Stimulated activated CD8-positive, alpha-beta memory T cell treated with anti-CD3 and anti-CD28 coated beads, Interleukin-7, amount 100 ng/mL, for 24 hours (primary cell): ENCODE data around the gene FOSB.

Source experiments
- DNase-seq: peaks from one replicate; pipeline ENCODE4 v3.0.0-alpha.2; 2020; ENCODE audit warnings: low read depth

Gene FOSB

GRCh38 chr19:45485305-45486077 lies 17.7 kb downstream of the FOSB start:
- peak; percentile 96 for DNase-seq

- no peak for DNase-seq
Measured at GRCh38 chr19:45488708-45489107, 20.9 kb downstream of the FOSB start.

- no peak for DNase-seq
Measured at GRCh38 chr19:45489216-45489855, 21.5 kb downstream of the FOSB start.

GRCh38 chr19:45492137-45492626 lies 24.4 kb downstream of the FOSB start:
- no peak for DNase-seq

GRCh38 chr19:45492627-45493470 lies 25.1 kb downstream of the FOSB start:
- DNase-seq, result no peak

GRCh38 chr19:45494261-45494916 lies 26.6 kb downstream of the FOSB start:
- no peak for DNase-seq

GRCh38 chr19:45495178-45495577 lies 27.4 kb downstream of the FOSB start:
- DNase-seq, result no peak

GRCh38 chr19:45496349-45496953 lies 28.7 kb downstream of the FOSB start:
- no peak for DNase-seq

GRCh38 chr19:45497791-45498190 lies 30.0 kb downstream of the FOSB start:
- DNase-seq, result no peak

- no peak for DNase-seq
Measured at GRCh38 chr19:45498411-45499195, 30.8 kb downstream of the FOSB start, which contains the start of gene PPM1N. TSS of gene PPM1N (plus strand) at chr19:45498443. CDS start at chr19:45498473, 30 bp downstream.

- DNase-seq, result peak; percentile 55
Measured at GRCh38 chr19:45499196-45500180, 31.7 kb downstream of the FOSB start.

- DNase-seq, result no peak
Measured at GRCh38 chr19:45500918-45501729, 33.3 kb downstream of the FOSB start.

- DNase-seq, result no peak
Measured at GRCh38 chr19:45501730-45502014, 33.9 kb downstream of the FOSB start.

GRCh38 chr19:45502111-45502510 lies 34.3 kb downstream of the FOSB start:
- DNase-seq, result no peak

GRCh38 chr19:45503909-45504308 lies 36.1 kb downstream of the FOSB start:
- no peak for DNase-seq

GRCh38 chr19:45505151-45505995 lies 37.6 kb downstream of the FOSB start:
- DNase-seq, result no peak

- no peak for DNase-seq
Measured at GRCh38 chr19:45505996-45506245, 38.1 kb downstream of the FOSB start.
